Measurements from ENCODE around the gene RABGGTA.

Gene RABGGTA

DNA sequence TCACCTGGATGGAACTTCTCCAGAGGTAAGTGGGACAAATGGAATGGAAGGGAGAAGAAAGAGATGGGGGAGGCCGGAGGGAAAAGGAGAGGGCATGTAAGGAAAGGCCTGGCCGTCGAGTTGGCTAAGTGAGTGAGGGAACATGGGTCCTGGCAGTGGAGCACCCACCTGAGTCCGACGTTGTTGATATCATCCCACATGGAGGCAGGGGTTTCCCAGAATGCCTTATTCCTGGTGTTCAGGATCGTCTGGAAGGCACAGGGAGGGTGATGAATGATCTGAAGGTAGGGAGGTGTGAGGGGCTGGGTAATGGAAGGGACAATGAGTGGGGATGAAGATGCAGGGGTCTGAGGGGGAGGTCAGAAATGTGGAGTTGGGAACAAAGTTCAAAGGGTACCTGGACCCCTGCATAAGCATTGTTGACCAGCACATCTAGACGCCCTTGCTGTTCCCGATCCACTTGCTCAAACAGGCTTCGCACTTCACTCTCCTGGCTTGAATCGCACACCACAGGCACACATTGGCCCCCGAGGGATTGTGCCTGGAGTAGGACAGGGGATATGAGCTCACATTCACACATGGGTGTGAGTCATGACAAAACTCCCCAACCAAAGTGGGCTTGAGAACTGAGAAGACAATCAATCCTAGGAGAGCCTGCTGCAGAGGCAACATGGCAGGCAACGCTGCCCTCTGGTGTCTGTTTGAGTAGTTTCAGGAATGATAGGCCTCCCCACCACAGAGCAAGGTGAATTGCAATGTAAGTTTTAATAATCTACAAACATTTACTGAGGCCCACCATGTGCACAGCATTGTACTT, 25.2 kb upstream of the RABGGTA start:
- TF ChIP-seq, protein P1, sequence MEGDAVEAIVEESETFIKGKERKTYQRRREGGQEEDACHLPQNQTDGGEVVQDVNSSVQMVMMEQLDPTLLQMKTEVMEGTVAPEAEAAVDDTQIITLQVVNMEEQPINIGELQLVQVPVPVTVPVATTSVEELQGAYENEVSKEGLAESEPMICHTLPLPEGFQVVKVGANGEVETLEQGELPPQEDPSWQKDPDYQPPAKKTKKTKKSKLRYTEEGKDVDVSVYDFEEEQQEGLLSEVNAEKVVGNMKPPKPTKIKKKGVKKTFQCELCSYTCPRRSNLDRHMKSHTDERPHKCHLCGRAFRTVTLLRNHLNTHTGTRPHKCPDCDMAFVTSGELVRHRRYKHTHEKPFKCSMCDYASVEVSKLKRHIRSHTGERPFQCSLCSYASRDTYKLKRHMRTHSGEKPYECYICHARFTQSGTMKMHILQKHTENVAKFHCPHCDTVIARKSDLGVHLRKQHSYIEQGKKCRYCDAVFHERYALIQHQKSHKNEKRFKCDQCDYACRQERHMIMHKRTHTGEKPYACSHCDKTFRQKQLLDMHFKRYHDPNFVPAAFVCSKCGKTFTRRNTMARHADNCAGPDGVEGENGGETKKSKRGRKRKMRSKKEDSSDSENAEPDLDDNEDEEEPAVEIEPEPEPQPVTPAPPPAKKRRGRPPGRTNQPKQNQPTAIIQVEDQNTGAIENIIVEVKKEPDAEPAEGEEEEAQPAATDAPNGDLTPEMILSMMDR (IDR thresholded peaks at IDR 0.05; ENCODE audit: control extremely low read depth, extremely low read depth, low read depth, missing control alignments): peak; percentile 75
- peak; percentile 81 for DNase-seq (ENCODE audit: extremely low spot score)
- ChIA-PET POLR2A (interaction anchor here (0.5 to 1.5 kb wide), 3 partner anchors 22 to 54 kb away, joined by 3 to 9 read pairs (median 6); partner anchors contain the start of genes RABGGTA and TINF2), CTCF (interaction anchor here (0.7 to 15.5 kb wide), 30 partner anchors 12 to 285 kb away, joined by 3 to 323 read pairs (median 9); partner anchors contain the start of genes CHMP4A, CIDEB, GMPR2 and IPO4)

DNA sequence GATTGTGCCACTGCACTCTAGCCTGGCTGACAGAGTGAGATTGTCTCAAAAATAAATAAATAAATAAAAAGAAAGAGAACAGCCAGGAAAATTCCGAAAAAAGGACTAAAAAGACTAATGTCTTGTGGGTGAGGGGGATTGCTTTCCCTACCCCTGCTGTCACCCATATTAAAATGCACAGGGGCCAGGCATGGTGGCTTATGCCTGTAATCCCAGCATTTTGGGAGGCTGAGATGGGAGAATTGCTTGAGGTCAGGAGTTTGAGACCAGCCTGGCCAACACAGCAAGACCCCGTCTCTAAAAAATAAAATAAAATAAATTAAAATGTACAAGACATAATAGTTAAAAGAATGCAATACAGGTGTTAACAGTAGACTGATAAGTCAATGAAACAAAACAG, 22.1 kb upstream of the RABGGTA start:
- no peak for DNase-seq (ENCODE audit: extremely low spot score)
- TF ChIP-seq, protein P1 (IDR thresholded peaks at IDR 0.05; ENCODE audit: control extremely low read depth, extremely low read depth, low read depth, missing control alignments): no peak
- ChIA-PET CTCF (interaction anchor here (1.1 to 15.5 kb wide), 8 partner anchors 9 to 78 kb away, joined by 4 to 323 read pairs (median 9); partner anchors contain the start of genes CIDEB, LTB4R, LTB4R2 and MDP1), POLR2A (interaction anchor here (1.8 kb wide), 1 partner anchor 51 kb away, joined by 6 read pairs; the partner anchor contains the start of gene TINF2)

DNA sequence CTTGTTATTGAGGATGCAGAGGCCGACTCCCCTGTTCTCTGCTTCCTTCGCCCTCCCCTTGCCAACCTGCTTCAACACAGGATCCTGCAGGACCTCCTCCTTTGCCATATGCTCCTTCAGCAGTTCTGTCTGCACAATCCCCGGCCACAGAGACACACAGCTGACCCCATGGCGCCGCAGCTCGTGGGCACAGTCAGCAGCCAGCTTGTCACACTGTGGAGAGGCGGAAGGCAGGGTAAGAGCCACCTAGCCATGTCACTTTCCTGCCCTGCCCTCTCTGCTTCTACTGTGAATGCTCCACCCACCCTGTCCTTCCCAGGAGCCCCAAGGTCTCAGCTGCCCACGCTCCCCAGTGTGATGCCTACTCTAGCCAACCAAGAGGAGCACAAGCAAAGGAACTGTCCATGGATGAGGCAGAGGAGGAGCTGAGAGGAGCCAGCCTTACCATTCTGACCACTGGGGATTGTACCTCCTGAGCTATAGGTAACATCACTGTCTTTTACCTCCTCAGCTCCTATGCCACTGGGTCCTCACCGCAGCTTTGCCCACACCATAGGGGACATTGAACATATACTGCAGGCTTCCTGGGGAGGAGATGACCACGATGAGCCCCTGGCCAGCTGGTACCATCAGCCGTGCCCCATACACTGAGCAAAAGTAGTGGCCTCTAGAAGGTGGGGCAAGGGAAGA, 20.9 kb upstream of the RABGGTA start:
- ChIA-PET CTCF (interaction anchor here (0.9 to 15.5 kb wide), 11 partner anchors 10 to 77 kb away, joined by 3 to 323 read pairs (median 6); partner anchors contain the start of genes CIDEB, LTB4R, LTB4R2 and MDP1), POLR2A (interaction anchor here (0.6 to 1.8 kb wide), 3 partner anchors 22 to 63 kb away, joined by 3 to 6 read pairs (median 4); partner anchors contain the start of gene TINF2)
- no peak for DNase-seq (ENCODE audit: extremely low spot score)
- TF ChIP-seq, protein P1 (IDR thresholded peaks at IDR 0.05; ENCODE audit: control extremely low read depth, extremely low read depth, low read depth, missing control alignments): no peak

DNA sequence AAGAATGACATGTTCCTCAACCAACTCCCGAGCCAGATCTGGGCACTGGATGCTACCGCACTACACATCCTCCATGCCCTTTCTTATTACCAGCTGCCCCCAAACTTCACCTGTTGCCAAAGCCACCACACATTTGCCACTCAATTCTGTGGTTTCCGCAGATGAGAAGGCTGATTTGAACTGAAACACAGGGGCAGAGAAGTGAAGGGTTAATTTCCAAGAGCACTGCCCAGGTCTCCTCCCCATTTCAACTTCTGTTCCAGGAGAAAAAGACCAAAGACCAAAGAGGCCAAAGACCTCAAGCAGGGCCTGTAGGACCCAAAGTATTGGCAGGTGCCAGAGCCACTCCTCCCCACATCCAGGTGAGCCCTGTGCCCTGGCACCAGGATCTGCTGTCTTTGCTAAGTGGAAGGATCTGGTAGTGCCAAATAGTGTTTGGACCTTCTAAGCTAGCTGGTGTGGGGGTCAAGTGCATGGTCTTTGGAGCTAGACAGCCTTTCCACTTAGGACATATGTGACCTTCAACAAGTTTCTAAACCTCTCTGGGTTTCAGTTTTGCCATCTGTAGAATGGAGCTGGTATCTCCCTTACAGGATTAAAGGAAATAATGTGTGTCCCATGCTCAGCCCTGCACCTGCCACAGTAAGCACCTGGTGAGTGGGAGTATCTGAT, 20.2 kb upstream of the RABGGTA start:
- ChIA-PET POLR2A (interaction anchor here (1.2 to 1.8 kb wide), 2 partner anchors 21 to 49 kb away, joined by 3 to 6 read pairs; partner anchors contain the start of gene TINF2), CTCF (interaction anchor here (0.9 to 15.5 kb wide), 12 partner anchors 7 to 139 kb away, joined by 3 to 323 read pairs (median 8); partner anchors contain the start of genes CBLN3, CIDEB, DHRS1 and KHNYN)
- no peak for DNase-seq (ENCODE audit: extremely low spot score)
- TF ChIP-seq, protein P1 (IDR thresholded peaks at IDR 0.05; ENCODE audit: control extremely low read depth, extremely low read depth, low read depth, missing control alignments): no peak

DNA sequence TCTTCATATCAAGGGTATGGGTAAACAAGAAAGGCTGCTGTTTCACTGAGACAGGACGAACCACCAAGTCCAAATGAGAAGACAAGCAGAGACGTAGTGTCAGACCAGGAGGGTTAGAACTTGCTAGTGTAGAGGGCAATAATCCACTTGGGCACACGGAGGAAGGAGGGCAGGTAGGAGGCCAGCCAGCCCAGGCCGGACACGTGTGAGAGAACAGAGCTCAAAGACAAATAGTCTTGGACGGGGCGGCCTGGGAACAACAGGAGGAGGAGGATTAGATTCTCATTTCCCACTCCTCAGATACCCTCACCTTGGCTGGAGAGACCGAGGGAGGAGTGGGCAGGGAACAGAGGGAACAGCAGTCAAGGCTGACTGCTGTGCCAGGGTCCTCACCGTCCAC, 19.3 kb upstream of the RABGGTA start:
- ChIA-PET POLR2A (interaction anchor here (1.2 kb wide), 2 partner anchors 20 to 28 kb away, joined by 3 read pairs; partner anchors contain the start of gene TGM1), CTCF (interaction anchor here (0.7 to 15.5 kb wide), 13 partner anchors 8 to 182 kb away, joined by 3 to 323 read pairs (median 7); partner anchors contain the start of genes CBLN3, CIDEB, DHRS1 and IRF9)
- TF ChIP-seq, protein P1 (IDR thresholded peaks at IDR 0.05; ENCODE audit: control extremely low read depth, extremely low read depth, low read depth, missing control alignments): no peak
- no peak for DNase-seq (ENCODE audit: extremely low spot score)
